ENCODE results near the gene MYBPC2. TPM values are rescaled to one million over a fixed set of nuclear protein-coding genes. Genes with fewer than 3 reads are reported as not detected.

MYBPC2 gene
- total and polyA plus RNA-seq, 2 donors (not counting 3 experiments of a cell fraction or from before 2014, with no cell fraction given), result 0.03 TPM; not detected in 1

DNA sequence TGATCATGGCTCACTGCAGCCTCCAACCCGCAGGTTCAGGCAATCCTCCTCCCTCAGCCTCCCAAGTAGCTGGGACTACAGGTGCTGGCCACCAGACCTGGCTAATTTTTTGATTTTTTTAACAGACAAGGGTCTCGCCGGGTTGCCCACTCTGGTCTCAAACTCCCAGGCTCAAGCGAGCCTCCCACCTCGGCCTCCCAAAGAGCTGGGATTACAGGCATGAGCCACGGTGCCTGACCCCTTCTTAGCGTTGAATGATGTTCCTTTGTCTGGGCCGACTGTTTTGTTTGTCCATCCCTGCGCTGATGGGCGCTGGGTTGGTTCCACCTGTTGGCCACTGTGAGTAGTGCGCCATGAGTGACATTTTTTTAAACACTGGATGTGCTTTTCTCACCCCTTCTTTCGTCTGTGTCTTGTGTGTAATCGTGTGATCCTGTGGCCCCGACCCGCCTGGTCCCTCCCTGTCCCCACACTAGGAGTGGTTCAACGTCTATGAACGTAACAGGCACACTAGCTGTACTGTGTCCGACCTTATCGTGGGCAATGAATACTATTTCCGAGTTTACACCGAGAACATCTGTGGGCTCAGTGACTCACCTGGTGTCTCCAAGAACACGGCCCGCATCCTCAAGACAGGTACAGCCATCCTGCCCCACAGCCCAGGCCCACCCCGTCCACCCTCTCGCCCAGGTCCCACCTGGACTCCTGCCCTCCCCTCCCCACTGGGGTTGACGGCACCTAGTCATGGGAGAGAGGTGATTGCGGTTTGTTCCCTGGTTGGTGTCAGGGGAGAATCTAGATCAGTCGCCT, 28.6 kb downstream of the MYBPC2 start:
- TF ChIP-seq, protein P1, sequence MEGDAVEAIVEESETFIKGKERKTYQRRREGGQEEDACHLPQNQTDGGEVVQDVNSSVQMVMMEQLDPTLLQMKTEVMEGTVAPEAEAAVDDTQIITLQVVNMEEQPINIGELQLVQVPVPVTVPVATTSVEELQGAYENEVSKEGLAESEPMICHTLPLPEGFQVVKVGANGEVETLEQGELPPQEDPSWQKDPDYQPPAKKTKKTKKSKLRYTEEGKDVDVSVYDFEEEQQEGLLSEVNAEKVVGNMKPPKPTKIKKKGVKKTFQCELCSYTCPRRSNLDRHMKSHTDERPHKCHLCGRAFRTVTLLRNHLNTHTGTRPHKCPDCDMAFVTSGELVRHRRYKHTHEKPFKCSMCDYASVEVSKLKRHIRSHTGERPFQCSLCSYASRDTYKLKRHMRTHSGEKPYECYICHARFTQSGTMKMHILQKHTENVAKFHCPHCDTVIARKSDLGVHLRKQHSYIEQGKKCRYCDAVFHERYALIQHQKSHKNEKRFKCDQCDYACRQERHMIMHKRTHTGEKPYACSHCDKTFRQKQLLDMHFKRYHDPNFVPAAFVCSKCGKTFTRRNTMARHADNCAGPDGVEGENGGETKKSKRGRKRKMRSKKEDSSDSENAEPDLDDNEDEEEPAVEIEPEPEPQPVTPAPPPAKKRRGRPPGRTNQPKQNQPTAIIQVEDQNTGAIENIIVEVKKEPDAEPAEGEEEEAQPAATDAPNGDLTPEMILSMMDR (IDR thresholded peaks at IDR 0.05; ENCODE audit: extremely low read depth in 1 of 2, insufficient read depth in 1 of 2, low read depth in 1 of 2, low read length in 2 of 2), result peak; percentile 81 to 82
- TF ChIP-seq, protein P2, sequence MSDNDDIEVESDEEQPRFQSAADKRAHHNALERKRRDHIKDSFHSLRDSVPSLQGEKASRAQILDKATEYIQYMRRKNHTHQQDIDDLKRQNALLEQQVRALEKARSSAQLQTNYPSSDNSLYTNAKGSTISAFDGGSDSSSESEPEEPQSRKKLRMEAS (IDR thresholded peaks at IDR 0.05; ENCODE audit: insufficient read depth, insufficient read length), result no peak
- H3K27ac ChIP-seq (ENCODE audit: insufficient read depth, low read depth, low read length), result no peak overlapping the region
- H3K4me3 ChIP-seq (replicated peaks in 1 of 3; ENCODE audit: insufficient read depth in 1 of 3, low read depth in 1 of 3, low read length in 3 of 3), result no peak overlapping the region
- no peak overlapping the region for H2AFZ ChIP-seq (ENCODE audit: low read depth, low read length)
- peak; percentile 90 for FAIRE-seq
- CTCF ChIA-PET, result interaction anchor here (0.7 to 7.4 kb wide), 20 partner anchors 12 to 322 kb away, joined by 3 to 144 read pairs (median 4); partner anchors contain the start of gene POLD1
- POLR2A ChIA-PET, result interaction anchor here (0.9 kb wide), 1 partner anchor 49 kb away, joined by 4 read pairs; the partner anchor contains the start of gene JOSD2
- dilution Hi-C loops (cut with MboI; ENCODE audit: extremely low pct_ligation_motif_present, low sequenced_read_pairs), result no loop called here
- no peaks in the 10 kb centered on the region for H3K36me3 ChIP-seq (ENCODE audit: control insufficient read depth in 2 of 2, extremely low read depth in 1 of 2, insufficient read depth in 2 of 2, low read length in 2 of 2)
- H3K79me2 ChIP-seq (ENCODE audit: control insufficient read depth, insufficient read depth, low read length), result no peaks in the 10 kb centered on the region
- intact Hi-C loops (cut with micrococcal nuclease), result loop anchor here (1.0 to 2.0 kb wide), 5 partner anchors 16 to 209 kb away; partner anchors contain the start of genes EMC10 and GARIN5A
- H4K20me1 ChIP-seq (replicated peaks; ENCODE audit: control insufficient read depth, extremely low read depth, insufficient read depth, low read length), result no peaks in the 10 kb centered on the region
- no TSS peak for BruUV-seq (replicated peaks)
- DNase-seq (ENCODE audit: low read depth, low spot score), result peak; percentile 68
- no peak overlapping the region for H3K4me2 ChIP-seq (ENCODE audit: insufficient read depth, low read length)
- no peaks in the 10 kb centered on the region for H3K27me3 ChIP-seq (ENCODE audit: control insufficient read depth in 2 of 2, insufficient read depth in 2 of 2, low read length in 2 of 2)
- no peaks in the 10 kb centered on the region for H3K9me1 ChIP-seq (replicated peaks; ENCODE audit: control insufficient read depth, extremely low read depth, insufficient read depth, low read length)
- H3K9me3 ChIP-seq (replicated peaks; ENCODE audit: control insufficient read depth, insufficient read depth, low read length), result no peaks in the 10 kb centered on the region
- no peaks in the 10 kb centered on the region for H3K4me1 ChIP-seq (ENCODE audit: control insufficient read depth, extremely low read depth, insufficient read depth, low read length)
- H3K9ac ChIP-seq (replicated peaks; ENCODE audit: extremely low read depth, insufficient read depth, low read length), result no peak overlapping the region

DNA sequence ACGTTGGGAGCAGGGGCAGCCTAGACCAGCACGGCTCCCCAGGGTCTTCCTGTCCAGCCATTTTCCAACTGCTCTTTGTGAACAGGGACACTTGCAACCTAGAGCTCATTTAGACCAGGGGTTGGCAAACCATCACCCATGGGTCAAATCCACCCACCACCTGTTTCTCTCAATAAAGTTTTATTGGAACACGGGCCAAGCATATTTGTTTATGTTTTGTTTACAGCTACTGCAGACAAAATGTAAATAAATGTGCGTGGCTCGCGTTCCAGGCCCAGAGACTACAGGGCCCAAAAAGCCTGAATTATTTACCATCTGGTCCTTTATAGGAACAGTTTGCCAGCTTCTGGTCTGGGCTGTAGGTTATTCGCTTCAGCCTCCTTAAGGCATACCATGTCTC, 30.3 kb downstream of the MYBPC2 start:
- no peaks in the 10 kb centered on the region for H3K79me2 ChIP-seq (ENCODE audit: control insufficient read depth, insufficient read depth, low read length)
- CTCF ChIA-PET, result interaction anchor here (0.8 to 7.4 kb wide), 9 partner anchors 11 to 459 kb away, joined by 3 to 144 read pairs (median 5); no protein-coding TSS in a partner anchor
- TF ChIP-seq GATA2 (IDR thresholded peaks at IDR 0.05; ENCODE audit: insufficient read depth, insufficient read length, low read depth, low read length) (no peak), MYC (IDR thresholded peaks at IDR 0.05; ENCODE audit: low read depth, low read length) (no peak), POLR2AphosphoS5 (IDR thresholded peaks at IDR 0.05; ENCODE audit: insufficient read depth, low read depth, low read length) (no peak), JUN (IDR thresholded peaks at IDR 0.05; ENCODE audit: borderline replicate concordance, insufficient read depth, insufficient read length, low read depth) (no peak)
- TF ChIP-seq, protein P2 (IDR thresholded peaks at IDR 0.05; ENCODE audit: insufficient read depth, insufficient read length), result no peak
- no peak overlapping the region for H3K27ac ChIP-seq (ENCODE audit: insufficient read depth, low read depth, low read length)
- no peaks in the 10 kb centered on the region for H3K36me3 ChIP-seq (ENCODE audit: control insufficient read depth in 2 of 2, extremely low read depth in 1 of 2, insufficient read depth in 2 of 2, low read length in 2 of 2)
- H2AFZ ChIP-seq (ENCODE audit: low read depth, low read length), result no peak overlapping the region
- POLR2A ChIA-PET, result no interaction called here
- no peak for DNase-seq (ENCODE audit: low read depth, low spot score)
- no peak overlapping the region for H3K4me2 ChIP-seq (ENCODE audit: insufficient read depth, low read length)
- intact Hi-C loops (cut with micrococcal nuclease) (no loop called here), dilution Hi-C loops (cut with MboI; ENCODE audit: extremely low pct_ligation_motif_present, low sequenced_read_pairs) (no loop called here)
- no peaks in the 10 kb centered on the region for H3K9me3 ChIP-seq (replicated peaks; ENCODE audit: control insufficient read depth, insufficient read depth, low read length)
- H3K4me3 ChIP-seq (replicated peaks in 1 of 3; ENCODE audit: insufficient read depth in 1 of 3, low read depth in 1 of 3, low read length in 3 of 3), result no peak overlapping the region
- no peak overlapping the region for H3K9ac ChIP-seq (replicated peaks; ENCODE audit: extremely low read depth, insufficient read depth, low read length)
- no peaks in the 10 kb centered on the region for H3K4me1 ChIP-seq (ENCODE audit: control insufficient read depth, extremely low read depth, insufficient read depth, low read length)
- no peak for FAIRE-seq
- H4K20me1 ChIP-seq (replicated peaks; ENCODE audit: control insufficient read depth, extremely low read depth, insufficient read depth, low read length), result no peaks in the 10 kb centered on the region
- no TSS peak for BruUV-seq (replicated peaks)
- H3K27me3 ChIP-seq (ENCODE audit: control insufficient read depth in 2 of 2, insufficient read depth in 2 of 2, low read length in 2 of 2), result no peaks in the 10 kb centered on the region
- no peaks in the 10 kb centered on the region for H3K9me1 ChIP-seq (replicated peaks; ENCODE audit: control insufficient read depth, extremely low read depth, insufficient read depth, low read length)
